HL-60 (cell line): ENCODE measurements around the gene PON3.

Experiments
- DNase-seq, 2 experiments: peaks; one replicate each; pipeline ENCODE4 v3.0.0-alpha.2; 2010 to 2020; ENCODE audit warnings: low read depth in 1 of 2, low spot score in 1 of 2
- H3K27ac ChIP-seq: fragments of 250-450 bp; sonication (Bioruptor Pico); replicated peaks from 2 replicates; pipeline ENCODE4 v1.5.1; 2020; ENCODE audit warnings: mild to moderate bottlenecking, moderate library complexity
- H3K27me3 ChIP-seq: fragments of 250-450 bp; sonication (Bioruptor Pico); 2 replicates; pipeline ENCODE4 v1.5.1; 2021; ENCODE audit warnings: mild to moderate bottlenecking, moderate library complexity; ENCODE audit not compliant: insufficient read depth, poor library complexity, severe bottlenecking
- H3K4me3 ChIP-seq: replicated peaks from 2 replicates; pipeline ENCODE4 v1.5.1; 2011; ENCODE audit warnings: mild to moderate bottlenecking, control low read depth, low read length; ENCODE audit not compliant: insufficient read depth
- CTCF ChIP-seq: IDR thresholded peaks from one replicate; pipeline ENCODE4 v1.5.1; 2011; ENCODE audit warnings: low read length, control low read depth, inconsistent platforms; ENCODE audit not compliant: insufficient read depth
- GABPA ChIP-seq: IDR thresholded peaks from 2 replicates; pipeline ENCODE4 v1.6.1; 2012; ENCODE audit warnings: low read depth
- POLR2AphosphoS5 ChIP-seq: IDR thresholded peaks from 2 replicates; pipeline ENCODE4 v1.6.1; 2012; ENCODE audit warnings: low read depth
- REST ChIP-seq: IDR thresholded peaks from 2 replicates; pipeline ENCODE4 v1.6.1; 2012; ENCODE audit warnings: low read depth; ENCODE audit not compliant: insufficient replicate concordance
- SPI1 ChIP-seq: IDR thresholded peaks from 2 replicates; pipeline ENCODE4 v1.6.1; 2012; ENCODE audit warnings: low read depth, mild to moderate bottlenecking, borderline replicate concordance

PON3 gene

GRCh38 chr7:95430864-95431263 lies 34.7 kb upstream of the PON3 start:
- no peak for DNase-seq
- Histone ChIP-seq H3K4me3 (no peak overlapping the region), H3K27me3 (no peaks in the 10 kb centered on the region), H3K27ac (no peak overlapping the region)
- no peak for TF ChIP-seq CTCF
- TF ChIP-seq REST, result no peak
- no peak for TF ChIP-seq SPI1
- no peak for TF ChIP-seq GABPA
- no peak for TF ChIP-seq POLR2AphosphoS5

GRCh38 chr7:95429241-95429990 lies 33.2 kb upstream of the PON3 start:
- H3K4me3 ChIP-seq, result no peak overlapping the region
- no peaks in the 10 kb centered on the region for H3K27me3 ChIP-seq
- no peak for DNase-seq
- TF ChIP-seq GABPA (no peak), REST (no peak), POLR2AphosphoS5 (no peak), CTCF (no peak), SPI1 (no peak)
- H3K27ac ChIP-seq, result no peak overlapping the region

- no peak for TF ChIP-seq POLR2AphosphoS5
- TF ChIP-seq GABPA, result no peak
- Histone ChIP-seq H3K4me3 (no peak overlapping the region), H3K27me3 (no peaks in the 10 kb centered on the region), H3K27ac (no peak overlapping the region)
- no peak for DNase-seq
Observed at GRCh38 chr7:95427914-95428516, 31.8 kb upstream of the PON3 start.

GRCh38 chr7:95427166-95427565 lies 31.0 kb upstream of the PON3 start:
- H3K27ac ChIP-seq, result no peak overlapping the region
- H3K27me3 ChIP-seq, result no peaks in the 10 kb centered on the region
- TF ChIP-seq CTCF (no peak), POLR2AphosphoS5 (no peak), REST (no peak), GABPA (no peak), SPI1 (no peak)
- no peak overlapping the region for H3K4me3 ChIP-seq
- DNase-seq, result no peak
